ENCODE data around the gene GRAP. TPM values are rescaled to one million over a fixed set of nuclear protein-coding genes. Genes with fewer than 3 reads are reported as not detected.

Gene GRAP
- total and polyA plus RNA-seq, 2 experiments from 2014 or later, result 0.24 TPM; not detected in 1

DNA sequence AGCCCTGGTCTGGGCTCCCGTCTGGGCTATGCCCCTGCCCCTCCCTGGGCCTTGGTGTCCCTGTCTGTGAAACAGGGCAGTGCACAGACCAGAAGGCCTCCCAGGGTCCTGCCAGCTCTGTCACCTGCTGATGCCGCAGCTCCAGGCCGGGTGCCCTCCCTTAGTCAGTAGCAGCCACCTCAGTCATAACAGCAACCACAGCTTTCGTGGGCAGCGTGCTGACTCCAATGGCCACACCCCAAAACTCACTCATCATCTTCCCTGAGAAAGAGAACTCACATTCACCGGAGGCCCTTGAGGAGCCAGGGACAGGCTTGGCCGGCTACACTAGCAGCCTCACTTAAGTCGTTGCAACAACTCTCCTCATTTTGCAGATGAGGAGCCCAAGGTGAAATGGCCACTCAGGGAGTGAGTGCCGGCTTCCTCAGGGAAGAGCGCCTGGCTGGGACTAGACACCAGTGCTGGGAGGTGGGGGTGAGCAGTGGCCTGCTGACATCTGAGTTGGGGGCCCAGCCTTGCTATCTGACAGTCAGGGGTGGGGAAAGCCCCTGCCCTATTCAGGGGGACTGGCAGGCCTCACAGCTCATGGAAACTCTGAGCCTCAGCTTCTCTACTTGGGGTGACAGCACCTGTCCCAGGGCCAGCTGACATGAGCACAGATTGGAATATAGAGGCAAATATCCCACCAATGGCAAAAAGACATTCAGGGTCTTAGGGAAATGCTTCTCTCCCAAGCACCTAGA lies 72.2 kb downstream of the GRAP start:
- no peaks in the 10 kb centered on the region for H3K4me1 ChIP-seq (ENCODE audit: insufficient read depth)
- 0 out of 2 replicates have a peak, but pooled peaks cover 3% of the 10 kb centered on the region for H3K79me2 ChIP-seq (replicated peaks; ENCODE audit: insufficient read depth)
- no peak overlapping the region for H3K4me3 Mint-ChIP-seq
- H3K4me2 ChIP-seq, result no peak overlapping the region
- H3K27ac ChIP-seq (ENCODE audit: low read depth), result no peak overlapping the region
- H3K4me1 Mint-ChIP-seq, result peaks cover 6% of the 10 kb centered on the region
- H3K27ac Mint-ChIP-seq, result no peak overlapping the region
- H3K27me3 Mint-ChIP-seq (ENCODE audit: insufficient read depth, low read depth, poor library complexity), result peaks cover 14% of the 10 kb centered on the region
- 0 out of 2 replicates have a peak, but pooled peaks cover 3% of the 10 kb centered on the region for H4K20me1 ChIP-seq (replicated peaks; ENCODE audit: insufficient read depth)
- TF ChIP-seq EZH2 (IDR thresholded peaks at IDR 0.05; ENCODE audit: low read depth, unreplicated experiment), result no peak
- H3K36me3 Mint-ChIP-seq (ENCODE audit: low read depth), result peaks cover 56% of the 10 kb centered on the region
- no peak overlapping the region for H3K4me3 ChIP-seq
- no peaks in the 10 kb centered on the region for H3K9me2 ChIP-seq (ENCODE audit: insufficient read depth)
- H3K36me3 ChIP-seq (ENCODE audit: insufficient read depth), result peaks cover 10% of the 10 kb centered on the region
- no peaks in the 10 kb centered on the region for H3K9me3 Mint-ChIP-seq
- no peak overlapping the region for H2AFZ ChIP-seq
- no peaks in the 10 kb centered on the region for H3K27me3 ChIP-seq (ENCODE audit: insufficient read depth)
- no peak for ATAC-seq
- no peak for DNase-seq (ENCODE audit: low spot score)
- no peaks in the 10 kb centered on the region for H3F3A ChIP-seq (replicated peaks; ENCODE audit: low read depth)

GRCh38 chr17:18971801-18972200 lies 75.0 kb downstream of the GRAP start:
- no peak overlapping the region for H2AFZ ChIP-seq
- H3K27ac ChIP-seq (ENCODE audit: low read depth), result no peak overlapping the region
- ATAC-seq, result no peak
- Mint-ChIP-seq H3K4me3 (no peak overlapping the region), H3K9me3 (no peaks in the 10 kb centered on the region), H3K4me1 (peaks cover 29% of the 10 kb centered on the region), H3K27me3 (ENCODE audit: insufficient read depth, low read depth, poor library complexity) (peaks cover 23% of the 10 kb centered on the region), H3K27ac (no peak overlapping the region), H3K36me3 (ENCODE audit: low read depth) (peaks cover 33% of the 10 kb centered on the region)
- no peak overlapping the region for H3K4me2 ChIP-seq
- H3K4me3 ChIP-seq, result no peak overlapping the region
- H3K9me2 ChIP-seq (ENCODE audit: insufficient read depth), result no peaks in the 10 kb centered on the region
- no peaks in the 10 kb centered on the region for H3F3A ChIP-seq (replicated peaks; ENCODE audit: low read depth)
- no peaks in the 10 kb centered on the region for H3K27me3 ChIP-seq (ENCODE audit: insufficient read depth)
- H3K79me2 ChIP-seq (replicated peaks; ENCODE audit: insufficient read depth), result 0 out of 2 replicates have a peak, but pooled peaks cover 3% of the 10 kb centered on the region
- DNase-seq (ENCODE audit: low spot score), result no peak
- H3K4me1 ChIP-seq (ENCODE audit: insufficient read depth), result peaks cover 4% of the 10 kb centered on the region; the same call in 1 of the 2 replicates
- 0 out of 2 replicates have a peak, but pooled peaks cover 3% of the 10 kb centered on the region for H4K20me1 ChIP-seq (replicated peaks; ENCODE audit: insufficient read depth)
- peaks cover 10% of the 10 kb centered on the region for H3K36me3 ChIP-seq (ENCODE audit: insufficient read depth)
- TF ChIP-seq, protein P1, sequence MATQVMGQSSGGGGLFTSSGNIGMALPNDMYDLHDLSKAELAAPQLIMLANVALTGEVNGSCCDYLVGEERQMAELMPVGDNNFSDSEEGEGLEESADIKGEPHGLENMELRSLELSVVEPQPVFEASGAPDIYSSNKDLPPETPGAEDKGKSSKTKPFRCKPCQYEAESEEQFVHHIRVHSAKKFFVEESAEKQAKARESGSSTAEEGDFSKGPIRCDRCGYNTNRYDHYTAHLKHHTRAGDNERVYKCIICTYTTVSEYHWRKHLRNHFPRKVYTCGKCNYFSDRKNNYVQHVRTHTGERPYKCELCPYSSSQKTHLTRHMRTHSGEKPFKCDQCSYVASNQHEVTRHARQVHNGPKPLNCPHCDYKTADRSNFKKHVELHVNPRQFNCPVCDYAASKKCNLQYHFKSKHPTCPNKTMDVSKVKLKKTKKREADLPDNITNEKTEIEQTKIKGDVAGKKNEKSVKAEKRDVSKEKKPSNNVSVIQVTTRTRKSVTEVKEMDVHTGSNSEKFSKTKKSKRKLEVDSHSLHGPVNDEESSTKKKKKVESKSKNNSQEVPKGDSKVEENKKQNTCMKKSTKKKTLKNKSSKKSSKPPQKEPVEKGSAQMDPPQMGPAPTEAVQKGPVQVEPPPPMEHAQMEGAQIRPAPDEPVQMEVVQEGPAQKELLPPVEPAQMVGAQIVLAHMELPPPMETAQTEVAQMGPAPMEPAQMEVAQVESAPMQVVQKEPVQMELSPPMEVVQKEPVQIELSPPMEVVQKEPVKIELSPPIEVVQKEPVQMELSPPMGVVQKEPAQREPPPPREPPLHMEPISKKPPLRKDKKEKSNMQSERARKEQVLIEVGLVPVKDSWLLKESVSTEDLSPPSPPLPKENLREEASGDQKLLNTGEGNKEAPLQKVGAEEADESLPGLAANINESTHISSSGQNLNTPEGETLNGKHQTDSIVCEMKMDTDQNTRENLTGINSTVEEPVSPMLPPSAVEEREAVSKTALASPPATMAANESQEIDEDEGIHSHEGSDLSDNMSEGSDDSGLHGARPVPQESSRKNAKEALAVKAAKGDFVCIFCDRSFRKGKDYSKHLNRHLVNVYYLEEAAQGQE (IDR thresholded peaks at IDR 0.05; ENCODE audit: unreplicated experiment), result no peak
- TF ChIP-seq ZNF331 (CRISPR knock-in tag; IDR thresholded peaks at IDR 0.05; ENCODE audit: low read depth) (no peak), STAT1 (IDR thresholded peaks at IDR 0.05; ENCODE audit: unreplicated experiment) (no peak), POLR2AphosphoS5 (IDR thresholded peaks at IDR 0.05; ENCODE audit: low read depth) (no peak), EZH2 (IDR thresholded peaks at IDR 0.05; ENCODE audit: low read depth, unreplicated experiment) (no peak), ZNF114 (CRISPR knock-in tag; IDR thresholded peaks at IDR 0.05) (no peak), JUNB (IDR thresholded peaks at IDR 0.05; ENCODE audit: unreplicated experiment) (no peak), EZH2phosphoT487 (IDR thresholded peaks at IDR 0.05; ENCODE audit: unreplicated experiment) (no peak), NANOG (IDR thresholded peaks at IDR 0.05; ENCODE audit: borderline replicate concordance) (no peak)
- TF ChIP-seq, protein P2, sequence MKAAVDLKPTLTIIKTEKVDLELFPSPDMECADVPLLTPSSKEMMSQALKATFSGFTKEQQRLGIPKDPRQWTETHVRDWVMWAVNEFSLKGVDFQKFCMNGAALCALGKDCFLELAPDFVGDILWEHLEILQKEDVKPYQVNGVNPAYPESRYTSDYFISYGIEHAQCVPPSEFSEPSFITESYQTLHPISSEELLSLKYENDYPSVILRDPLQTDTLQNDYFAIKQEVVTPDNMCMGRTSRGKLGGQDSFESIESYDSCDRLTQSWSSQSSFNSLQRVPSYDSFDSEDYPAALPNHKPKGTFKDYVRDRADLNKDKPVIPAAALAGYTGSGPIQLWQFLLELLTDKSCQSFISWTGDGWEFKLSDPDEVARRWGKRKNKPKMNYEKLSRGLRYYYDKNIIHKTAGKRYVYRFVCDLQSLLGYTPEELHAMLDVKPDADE (IDR thresholded peaks at IDR 0.05), result no peak
- TF ChIP-seq, protein P3, sequence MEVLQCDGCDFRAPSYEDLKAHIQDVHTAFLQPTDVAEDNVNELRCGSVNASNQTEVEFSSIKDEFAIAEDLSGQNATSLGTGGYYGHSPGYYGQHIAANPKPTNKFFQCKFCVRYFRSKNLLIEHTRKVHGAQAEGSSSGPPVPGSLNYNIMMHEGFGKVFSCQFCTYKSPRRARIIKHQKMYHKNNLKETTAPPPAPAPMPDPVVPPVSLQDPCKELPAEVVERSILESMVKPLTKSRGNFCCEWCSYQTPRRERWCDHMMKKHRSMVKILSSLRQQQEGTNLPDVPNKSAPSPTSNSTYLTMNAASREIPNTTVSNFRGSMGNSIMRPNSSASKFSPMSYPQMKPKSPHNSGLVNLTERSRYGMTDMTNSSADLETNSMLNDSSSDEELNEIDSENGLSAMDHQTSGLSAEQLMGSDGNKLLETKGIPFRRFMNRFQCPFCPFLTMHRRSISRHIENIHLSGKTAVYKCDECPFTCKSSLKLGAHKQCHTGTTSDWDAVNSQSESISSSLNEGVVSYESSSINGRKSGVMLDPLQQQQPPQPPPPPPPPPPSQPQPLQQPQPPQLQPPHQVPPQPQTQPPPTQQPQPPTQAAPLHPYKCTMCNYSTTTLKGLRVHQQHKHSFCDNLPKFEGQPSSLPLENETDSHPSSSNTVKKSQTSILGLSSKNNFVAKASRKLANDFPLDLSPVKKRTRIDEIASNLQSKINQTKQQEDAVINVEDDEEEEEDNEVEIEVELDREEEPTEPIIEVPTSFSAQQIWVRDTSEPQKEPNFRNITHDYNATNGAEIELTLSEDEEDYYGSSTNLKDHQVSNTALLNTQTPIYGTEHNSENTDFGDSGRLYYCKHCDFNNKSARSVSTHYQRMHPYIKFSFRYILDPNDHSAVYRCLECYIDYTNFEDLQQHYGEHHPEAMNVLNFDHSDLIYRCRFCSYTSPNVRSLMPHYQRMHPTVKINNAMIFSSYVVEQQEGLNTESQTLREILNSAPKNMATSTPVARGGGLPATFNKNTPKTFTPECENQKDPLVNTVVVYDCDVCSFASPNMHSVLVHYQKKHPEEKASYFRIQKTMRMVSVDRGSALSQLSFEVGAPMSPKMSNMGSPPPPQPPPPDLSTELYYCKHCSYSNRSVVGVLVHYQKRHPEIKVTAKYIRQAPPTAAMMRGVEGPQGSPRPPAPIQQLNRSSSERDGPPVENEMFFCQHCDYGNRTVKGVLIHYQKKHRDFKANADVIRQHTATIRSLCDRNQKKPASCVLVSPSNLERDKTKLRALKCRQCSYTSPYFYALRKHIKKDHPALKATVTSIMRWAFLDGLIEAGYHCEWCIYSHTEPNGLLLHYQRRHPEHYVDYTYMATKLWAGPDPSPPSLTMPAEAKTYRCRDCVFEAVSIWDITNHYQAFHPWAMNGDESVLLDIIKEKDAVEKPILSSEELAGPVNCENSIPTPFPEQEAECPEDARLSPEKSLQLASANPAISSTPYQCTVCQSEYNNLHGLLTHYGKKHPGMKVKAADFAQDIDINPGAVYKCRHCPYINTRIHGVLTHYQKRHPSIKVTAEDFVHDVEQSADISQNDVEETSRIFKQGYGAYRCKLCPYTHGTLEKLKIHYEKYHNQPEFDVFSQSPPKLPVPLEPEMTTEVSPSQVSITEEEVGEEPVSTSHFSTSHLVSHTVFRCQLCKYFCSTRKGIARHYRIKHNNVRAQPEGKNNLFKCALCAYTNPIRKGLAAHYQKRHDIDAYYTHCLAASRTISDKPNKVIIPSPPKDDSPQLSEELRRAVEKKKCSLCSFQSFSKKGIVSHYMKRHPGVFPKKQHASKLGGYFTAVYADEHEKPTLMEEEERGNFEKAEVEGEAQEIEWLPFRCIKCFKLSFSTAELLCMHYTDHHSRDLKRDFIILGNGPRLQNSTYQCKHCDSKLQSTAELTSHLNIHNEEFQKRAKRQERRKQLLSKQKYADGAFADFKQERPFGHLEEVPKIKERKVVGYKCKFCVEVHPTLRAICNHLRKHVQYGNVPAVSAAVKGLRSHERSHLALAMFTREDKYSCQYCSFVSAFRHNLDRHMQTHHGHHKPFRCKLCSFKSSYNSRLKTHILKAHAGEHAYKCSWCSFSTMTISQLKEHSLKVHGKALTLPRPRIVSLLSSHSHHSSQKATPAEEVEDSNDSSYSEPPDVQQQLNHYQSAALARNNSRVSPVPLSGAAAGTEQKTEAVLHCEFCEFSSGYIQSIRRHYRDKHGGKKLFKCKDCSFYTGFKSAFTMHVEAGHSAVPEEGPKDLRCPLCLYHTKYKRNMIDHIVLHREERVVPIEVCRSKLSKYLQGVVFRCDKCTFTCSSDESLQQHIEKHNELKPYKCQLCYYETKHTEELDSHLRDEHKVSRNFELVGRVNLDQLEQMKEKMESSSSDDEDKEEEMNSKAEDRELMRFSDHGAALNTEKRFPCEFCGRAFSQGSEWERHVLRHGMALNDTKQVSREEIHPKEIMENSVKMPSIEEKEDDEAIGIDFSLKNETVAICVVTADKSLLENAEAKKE (CRISPR knock-in tag; IDR thresholded peaks at IDR 0.05), result no peak

Data from GM23338 (cell line).